Measurements from ENCODE around the gene KPNA1. TPM values are rescaled to one million over a fixed set of nuclear protein-coding genes. Genes with fewer than 3 reads are reported as not detected.

Gene KPNA1
- total and polyA plus RNA-seq, 2 of the 13 experiments (the other 11 are each of a cell fraction or from before 2014, with no cell fraction given): 15.4 to 30.0 TPM

GRCh38 chr3:122498152-122498551 is 16.6 kb downstream of the KPNA1 start:
- CTCF ChIA-PET (ENCODE audit: low intra/inter-chr PET ratio, low total read pairs): no interaction called here
- H3K36me3 ChIP-seq (replicated peaks in 1 of 2; ENCODE audit: control insufficient read depth in 1 of 2, insufficient read depth in 2 of 2, low read length in 2 of 2): peaks cover 0 to 21% of the 10 kb centered on the region in 2 experiments; a peak in 4 of 5 replicates
- H4K20me1 ChIP-seq (ENCODE audit: insufficient read depth, low read length): no peaks in the 10 kb centered on the region
- in situ Hi-C loops (cut with HindIII; ENCODE audit: extremely low pct_ligation_motif_present, low pct_unique_long_range_greater_than_20kb): no loop called here
- H3K4me2 ChIP-seq (ENCODE audit: low read depth, low read length): no peak overlapping the region
- H3K4me1 ChIP-seq (ENCODE audit: insufficient read depth, low read length): peaks cover 9% of the 10 kb centered on the region
- DNase-seq (ENCODE audit: low spot score) (no peak), FAIRE-seq (no peak), ATAC-seq (no peak)
- no peaks in the 10 kb centered on the region for H3K9me3 ChIP-seq (ENCODE audit: low read length)
- WGBS (ENCODE audit: low lambda C conversion rate): 63% methylated on average over 1 of the region's 1 CpG
- intact Hi-C loops (cut with micrococcal nuclease; ENCODE audit: unreplicated experiment): no loop called here
- TF ChIP-seq ZNF10 (CRISPR knock-in tag; IDR thresholded peaks at IDR 0.05; ENCODE audit: borderline replicate concordance, low read depth) (no peak), ZNF564 (CRISPR knock-in tag; IDR thresholded peaks at IDR 0.05) (peak; percentile 66; the same call in 1 of the 2 replicates), FOXA3 (CRISPR knock-in tag; IDR thresholded peaks at IDR 0.05) (peak; percentile 15; the same call in 1 of the 2 replicates)
- H3K4me3 ChIP-seq (replicated peaks in 1 of 3; ENCODE audit: insufficient read depth in 1 of 3, low read depth in 2 of 3, low read length in 3 of 3): no peak overlapping the region
- no peak overlapping the region for H3K27ac ChIP-seq (ENCODE audit: extremely low read length, insufficient read depth, low read length)
- no peak overlapping the region for H3K9ac ChIP-seq (ENCODE audit: insufficient read depth, low read depth, low read length)
- H3K27me3 ChIP-seq (ENCODE audit: control insufficient read depth in 1 of 2, insufficient read depth in 2 of 2, low read length in 2 of 2): no peaks in the 10 kb centered on the region
- H3K79me2 ChIP-seq (ENCODE audit: insufficient read depth, low read length): peaks cover 45% of the 10 kb centered on the region
- no peak overlapping the region for H2AFZ ChIP-seq (ENCODE audit: low read length)
- POLR2A ChIA-PET: no interaction called here
- no TSS peak for BruUV-seq (replicated peaks)

- no peak for DNase-seq (ENCODE audit: low spot score)
Measured at GRCh38 chr3:122497425-122497824, 17.3 kb downstream of the KPNA1 start.

More at GRCh38 chr3:122497425-122497824, 17.3 kb downstream of the KPNA1 start:
- H3K79me2 ChIP-seq (ENCODE audit: insufficient read depth, low read length): peaks cover 40% of the 10 kb centered on the region
- 94% methylated on average over 1 of the region's 1 CpG for WGBS (ENCODE audit: low lambda C conversion rate)
- peaks cover 0 to 29% of the 10 kb centered on the region in 2 experiments; a peak in 4 of 5 replicates for H3K36me3 ChIP-seq (replicated peaks in 1 of 2; ENCODE audit: control insufficient read depth in 1 of 2, insufficient read depth in 2 of 2, low read length in 2 of 2)
- no peaks in the 10 kb centered on the region for H4K20me1 ChIP-seq (ENCODE audit: insufficient read depth, low read length)
- H2AFZ ChIP-seq (ENCODE audit: low read length): no peak overlapping the region
- H3K4me1 ChIP-seq (ENCODE audit: insufficient read depth, low read length): peaks cover 9% of the 10 kb centered on the region
- no peaks in the 10 kb centered on the region for H3K9me3 ChIP-seq (ENCODE audit: low read length)
- FAIRE-seq (no peak), ATAC-seq (no peak)
- CTCF ChIA-PET (ENCODE audit: low intra/inter-chr PET ratio, low total read pairs): no interaction called here
- in situ Hi-C loops (cut with HindIII; ENCODE audit: extremely low pct_ligation_motif_present, low pct_unique_long_range_greater_than_20kb): no loop called here
- TF ChIP-seq ZSCAN9 (CRISPR knock-in tag; IDR thresholded peaks at IDR 0.05; ENCODE audit: borderline replicate concordance) (no peak), PPARG (CRISPR knock-in tag; conservative IDR thresholded peaks at IDR 0.05) (no peak), ZNF562 (CRISPR knock-in tag; IDR thresholded peaks at IDR 0.05; ENCODE audit: borderline replicate concordance) (no peak)
- no peak overlapping the region for H3K4me3 ChIP-seq (replicated peaks in 1 of 3; ENCODE audit: insufficient read depth in 1 of 3, low read depth in 2 of 3, low read length in 3 of 3)
- H3K4me2 ChIP-seq (ENCODE audit: low read depth, low read length): no peak overlapping the region
- H3K27ac ChIP-seq (ENCODE audit: extremely low read length, insufficient read depth, low read length): no peak overlapping the region
- intact Hi-C loops (cut with micrococcal nuclease; ENCODE audit: unreplicated experiment): no loop called here
- POLR2A ChIA-PET: no interaction called here
- H3K27me3 ChIP-seq (ENCODE audit: control insufficient read depth in 1 of 2, insufficient read depth in 2 of 2, low read length in 2 of 2): no peaks in the 10 kb centered on the region
- no TSS peak for BruUV-seq (replicated peaks)
- no peak overlapping the region for H3K9ac ChIP-seq (ENCODE audit: insufficient read depth, low read depth, low read length)

All from HepG2 (cell line).